ENCODE data around the gene CFAP251.

Gene CFAP251

GRCh38 chr12:122051231-122051876 is 133.0 kb downstream of the CFAP251 start:
- DNase-seq (ENCODE audit: low read depth in 3 of 3): no peak

GRCh38 chr12:122052285-122052684 is 133.9 kb downstream of the CFAP251 start:
- no peak for DNase-seq (ENCODE audit: low read depth in 3 of 3)
